Heart left ventricle (tissue), 13 donors: ENCODE data around the gene C1orf115.

Experiments used
- POLR2A ChIP-seq, 2 donors: fragments of 450-650 bp; IDR thresholded peaks; one replicate each; pipeline ENCODE4 v1.6.1; 2017; ENCODE audit warnings: antibody characterized with exemption in 2 of 2, mild to moderate bottlenecking in 2 of 2, moderate library complexity in 2 of 2
- TF ChIP-seq, protein P1 (sequence below), 12 donors: fragments of 200-600 bp; sonication (generic) in 4 of 12; IDR thresholded peaks; one replicate each; pipeline versions ENCODE4 v1.5.0 to v1.8.0; 2018 to 2022; ENCODE audit warnings: antibody characterized with exemption in 12 of 12, mild to moderate bottlenecking in 5 of 12
- donor health status: ischemic (EF 13 %, LVEDD 7.1; RV severe dilation, severe dysfunction).
- donor health status: DM: no; HTN: yes; CAD: no.
- donor health status: DM: no; HTN: no; CAD: no.
- donor health status: ischemic (EF 25% LVEDD 6.9; RV normal size, moderate dysfunction).
- donor health status: ischemic (EF 25% LVEDD 5.7; RV mildly dilated, moderate dysfunction).
- donor health status: ischemic (EF 35%, LVEDD 5.7; RV mildly dilated, moderate dysfunction).
- donor health status: nonischemic (EF 11% LVEDD 7.7; RV severe dilation, severe dysfunction).
- donor health status: DM: yes; HTN: yes; CAD: no.
- donor health status: PGD.
- donor health status: ischemic (EF 29% LVEDD 5.4; RV normal size, mild dysfunction).
- donor health status: nonischemic (EF 23%, LVEDD 6.1; RV moderate dilation, normal function).

GRCh38 chr1:220703305-220703704 is 13.1 kb downstream of the C1orf115 start:
- TF ChIP-seq, protein P1, sequence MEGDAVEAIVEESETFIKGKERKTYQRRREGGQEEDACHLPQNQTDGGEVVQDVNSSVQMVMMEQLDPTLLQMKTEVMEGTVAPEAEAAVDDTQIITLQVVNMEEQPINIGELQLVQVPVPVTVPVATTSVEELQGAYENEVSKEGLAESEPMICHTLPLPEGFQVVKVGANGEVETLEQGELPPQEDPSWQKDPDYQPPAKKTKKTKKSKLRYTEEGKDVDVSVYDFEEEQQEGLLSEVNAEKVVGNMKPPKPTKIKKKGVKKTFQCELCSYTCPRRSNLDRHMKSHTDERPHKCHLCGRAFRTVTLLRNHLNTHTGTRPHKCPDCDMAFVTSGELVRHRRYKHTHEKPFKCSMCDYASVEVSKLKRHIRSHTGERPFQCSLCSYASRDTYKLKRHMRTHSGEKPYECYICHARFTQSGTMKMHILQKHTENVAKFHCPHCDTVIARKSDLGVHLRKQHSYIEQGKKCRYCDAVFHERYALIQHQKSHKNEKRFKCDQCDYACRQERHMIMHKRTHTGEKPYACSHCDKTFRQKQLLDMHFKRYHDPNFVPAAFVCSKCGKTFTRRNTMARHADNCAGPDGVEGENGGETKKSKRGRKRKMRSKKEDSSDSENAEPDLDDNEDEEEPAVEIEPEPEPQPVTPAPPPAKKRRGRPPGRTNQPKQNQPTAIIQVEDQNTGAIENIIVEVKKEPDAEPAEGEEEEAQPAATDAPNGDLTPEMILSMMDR (IDR thresholded peaks at IDR 0.05): no peak
- no peak for TF ChIP-seq POLR2A (IDR thresholded peaks at IDR 0.05)
